Activated CD4-positive, CD25-positive, alpha-beta regulatory T cell treated with anti-CD3 and anti-CD28 coated beads, Interleukin-2, amount 50 U/mL, for 16 hours (primary cell): ENCODE measurements around the gene KATNAL2.

Experiments
- DNase-seq: peaks from one replicate; pipeline ENCODE4 v3.0.0-alpha.2; 2020; ENCODE audit warnings: low read depth, low spot score

KATNAL2 gene, protein sequence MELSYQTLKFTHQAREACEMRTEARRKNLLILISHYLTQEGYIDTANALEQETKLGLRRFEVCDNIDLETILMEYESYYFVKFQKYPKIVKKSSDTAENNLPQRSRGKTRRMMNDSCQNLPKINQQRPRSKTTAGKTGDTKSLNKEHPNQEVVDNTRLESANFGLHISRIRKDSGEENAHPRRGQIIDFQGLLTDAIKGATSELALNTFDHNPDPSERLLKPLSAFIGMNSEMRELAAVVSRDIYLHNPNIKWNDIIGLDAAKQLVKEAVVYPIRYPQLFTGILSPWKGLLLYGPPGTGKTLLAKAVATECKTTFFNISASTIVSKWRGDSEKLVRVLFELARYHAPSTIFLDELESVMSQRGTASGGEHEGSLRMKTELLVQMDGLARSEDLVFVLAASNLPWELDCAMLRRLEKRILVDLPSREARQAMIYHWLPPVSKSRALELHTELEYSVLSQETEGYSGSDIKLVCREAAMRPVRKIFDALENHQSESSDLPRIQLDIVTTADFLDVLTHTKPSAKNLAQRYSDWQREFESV

DNA sequence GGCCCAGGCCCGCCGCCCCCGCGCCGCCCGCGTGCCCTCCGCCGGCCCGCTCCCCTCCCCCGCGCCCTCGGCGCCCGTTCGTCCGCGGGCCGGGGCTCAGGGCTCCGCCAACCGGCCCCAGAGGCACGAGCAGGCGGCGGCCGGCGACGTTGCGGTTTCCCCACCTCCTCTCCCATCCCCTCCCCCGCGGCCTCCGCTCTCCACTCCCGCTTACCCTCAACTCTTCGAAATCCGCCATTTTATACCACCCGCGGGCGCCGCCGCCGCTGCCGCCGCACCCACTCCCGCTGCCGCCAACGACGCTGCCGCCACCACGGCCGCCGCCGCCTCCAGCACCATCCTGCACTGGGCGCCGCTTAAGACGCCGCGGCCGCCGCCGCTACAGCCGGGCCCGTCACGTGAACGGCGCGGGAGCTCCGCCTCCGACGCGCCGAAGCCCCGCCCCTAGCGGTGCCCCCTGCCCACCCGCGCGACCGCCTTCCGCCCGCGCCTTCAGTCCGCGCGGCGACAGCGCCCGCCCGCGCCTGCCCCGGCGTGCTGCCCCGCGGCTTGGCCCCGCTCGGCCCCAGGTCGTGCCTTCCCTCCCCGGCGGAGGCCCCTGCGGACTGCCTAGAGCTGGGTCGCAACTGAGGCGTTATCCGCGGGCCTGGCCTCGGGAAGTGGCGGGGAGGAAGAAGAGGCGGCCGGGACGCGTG, at the start of gene KATNAL2, which contains the start of gene PIAS2:
Gene KATNAL2 (plus strand): TSS at position 495 of the 695 bp plus-strand sequence. CDS start 29,271 bp downstream, outside the sequence.
Gene PIAS2 (minus strand): TSS at position 400 of the 695 bp plus-strand sequence. CDS start 162 bp downstream, at position 238.
- peak; percentile 42 for DNase-seq

DNA sequence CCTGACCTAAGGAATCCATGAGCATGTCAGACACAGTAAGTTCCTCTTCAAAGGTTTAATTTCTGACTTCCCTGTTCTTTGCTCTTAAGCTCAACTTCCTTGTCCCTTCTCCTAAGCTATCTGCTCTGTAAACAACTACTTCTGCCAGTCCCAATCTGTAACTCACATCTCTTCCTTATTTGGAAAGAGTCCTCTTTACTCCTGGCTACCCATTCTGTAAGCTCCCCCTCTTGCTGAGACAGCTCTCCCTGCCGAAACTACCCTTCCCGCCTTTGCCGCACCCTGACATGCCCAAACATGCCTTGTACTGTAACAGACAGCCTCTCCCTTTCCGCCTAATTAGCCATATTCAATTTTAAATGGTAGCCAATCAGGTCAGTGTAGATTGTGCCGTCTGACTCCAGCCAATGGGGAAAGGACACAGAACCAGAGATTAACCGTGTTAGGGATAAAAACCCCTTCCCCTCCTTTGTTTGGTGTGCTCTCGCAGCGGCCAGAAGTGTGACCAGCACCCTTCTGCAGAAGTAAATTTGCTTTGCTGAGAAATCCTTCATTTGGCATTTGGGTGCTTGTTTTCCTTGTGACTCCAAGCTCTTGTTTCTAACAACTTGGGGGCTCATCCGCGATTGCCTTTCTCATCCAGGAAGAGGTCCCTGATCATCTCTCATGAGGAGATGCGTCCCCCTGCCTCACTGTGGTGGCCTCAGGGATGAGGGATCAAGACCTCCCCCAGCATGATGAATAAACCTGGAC, 49.1 kb upstream of the KATNAL2 start:
- no peak for DNase-seq

DNA sequence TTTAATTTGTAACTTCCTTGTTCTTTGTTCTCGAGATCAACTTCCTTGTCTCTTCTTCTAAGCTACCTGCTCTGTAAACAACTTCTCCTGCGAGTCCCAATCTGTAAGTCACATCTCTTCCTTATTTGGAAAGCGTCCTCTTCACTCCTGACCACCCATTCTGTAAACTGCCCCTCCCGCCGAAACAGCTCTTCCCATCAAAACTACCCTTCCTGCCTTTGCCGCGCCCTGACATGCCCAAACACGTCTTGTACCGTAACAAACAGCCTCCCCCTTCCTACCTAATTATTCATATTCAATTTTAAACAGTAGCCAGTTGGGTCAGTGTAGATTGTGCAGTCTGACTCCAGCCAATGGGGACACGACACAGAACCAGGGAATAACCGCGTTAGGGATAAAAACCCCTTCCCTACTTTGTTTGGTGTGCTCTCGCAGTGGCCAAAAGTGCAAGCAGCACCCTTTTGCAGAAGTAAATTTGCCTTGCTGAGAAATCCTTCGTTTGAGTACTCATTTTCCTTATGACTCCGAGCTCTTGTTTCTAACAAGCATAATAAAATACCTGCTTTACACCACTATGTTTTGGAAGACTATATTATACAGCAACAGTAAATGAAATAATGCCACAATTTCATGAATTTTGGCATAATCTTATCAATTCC, 39.9 kb upstream of the KATNAL2 start:
- DNase-seq, result no peak

DNA sequence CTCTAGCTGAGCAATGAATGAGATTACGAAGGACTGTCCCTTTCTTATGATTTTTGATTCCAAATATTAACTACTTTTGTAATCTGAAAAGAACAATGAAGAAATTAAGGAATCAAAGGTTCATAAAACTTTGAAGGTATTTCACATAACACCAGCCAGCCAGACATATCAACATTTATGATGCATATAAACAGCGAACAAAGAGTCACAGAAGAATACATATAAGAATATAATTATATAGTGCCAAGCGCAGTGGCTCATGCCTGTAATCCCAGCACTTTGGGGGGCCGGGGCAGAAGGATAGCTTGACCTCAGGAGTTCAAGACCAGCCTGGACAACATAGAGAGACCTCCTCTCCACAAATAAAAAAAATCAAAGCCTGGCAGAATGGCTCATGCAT, 34.2 kb upstream of the KATNAL2 start:
- DNase-seq, result no peak

DNA sequence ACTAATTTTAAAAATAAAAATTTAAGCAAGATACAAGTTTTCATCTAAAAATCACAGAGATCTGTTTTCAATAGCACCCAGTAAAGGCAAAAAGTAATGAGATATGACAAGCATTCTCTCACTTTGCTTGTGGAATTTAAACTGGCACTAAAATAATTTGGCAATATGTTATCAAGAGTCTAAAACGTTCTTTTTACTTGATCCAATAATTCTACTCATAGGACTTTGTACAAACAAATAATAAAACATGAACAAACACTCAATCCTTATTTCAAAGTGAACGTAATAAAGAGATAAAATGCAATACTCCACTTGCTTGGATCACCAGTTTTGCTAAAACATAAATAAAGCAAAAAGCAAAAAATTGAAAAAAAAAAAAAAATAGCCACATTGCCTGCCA, 30.5 kb upstream of the KATNAL2 start:
- no peak for DNase-seq

DNA sequence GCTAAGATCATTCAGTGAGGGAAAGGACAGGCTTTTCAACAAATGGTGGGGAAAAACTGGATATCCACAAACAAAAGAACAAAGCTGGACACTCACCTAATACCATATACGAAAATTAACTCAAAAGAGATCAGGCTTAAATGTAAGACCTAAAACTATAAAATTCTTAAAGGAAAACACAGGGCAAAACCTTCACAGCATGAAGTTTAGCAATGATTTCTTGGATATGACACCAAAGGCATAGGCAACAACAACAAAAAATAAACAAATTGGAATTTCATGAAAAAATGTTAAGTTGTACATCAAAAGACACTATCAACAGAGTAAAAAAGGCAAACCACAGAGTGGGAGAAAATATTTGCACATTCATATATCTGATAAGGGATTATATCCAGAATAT, 28.4 kb upstream of the KATNAL2 start:
- no peak for DNase-seq

DNA sequence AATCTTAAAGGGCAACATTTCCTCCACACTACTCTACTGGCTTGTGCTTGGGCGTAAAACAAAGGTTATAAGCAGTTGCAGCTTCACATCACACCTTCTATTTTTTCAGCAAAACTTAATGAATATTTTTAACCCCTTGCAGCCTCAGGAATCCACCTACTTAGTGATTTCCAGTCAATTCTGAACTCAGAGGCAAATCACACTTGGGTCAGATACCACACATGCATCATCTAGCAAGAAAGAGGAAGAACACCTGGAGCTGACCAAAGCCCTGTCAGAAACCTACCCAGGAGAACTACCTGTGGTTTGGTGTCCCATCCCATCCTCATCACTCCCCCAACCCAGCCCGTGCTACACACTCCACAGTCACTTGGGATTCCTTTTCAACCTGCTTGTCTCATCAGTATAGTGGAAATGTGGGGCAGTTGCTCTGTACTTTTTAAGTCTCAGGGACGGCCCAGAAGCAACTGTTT, 25.6 kb upstream of the KATNAL2 start:
- DNase-seq, result no peak

DNA sequence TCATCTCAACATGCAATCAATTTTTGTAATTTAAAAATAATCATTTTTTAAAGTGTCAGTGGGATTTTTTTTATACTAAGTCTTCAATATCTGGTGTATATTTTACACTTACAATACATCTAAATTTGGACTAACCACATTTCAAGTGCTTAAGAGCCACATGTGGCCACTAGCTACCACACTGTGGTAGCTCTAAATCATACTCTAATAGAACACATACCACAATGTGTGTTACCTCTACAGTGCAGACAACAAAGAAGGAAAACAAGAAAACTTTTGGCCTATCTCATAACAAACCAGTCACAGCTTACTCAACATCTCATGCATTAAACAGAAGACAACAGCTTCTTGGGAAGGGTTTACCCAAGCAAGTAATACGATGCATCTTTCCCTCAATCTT, 24.6 kb upstream of the KATNAL2 start:
- DNase-seq, result no peak

DNA sequence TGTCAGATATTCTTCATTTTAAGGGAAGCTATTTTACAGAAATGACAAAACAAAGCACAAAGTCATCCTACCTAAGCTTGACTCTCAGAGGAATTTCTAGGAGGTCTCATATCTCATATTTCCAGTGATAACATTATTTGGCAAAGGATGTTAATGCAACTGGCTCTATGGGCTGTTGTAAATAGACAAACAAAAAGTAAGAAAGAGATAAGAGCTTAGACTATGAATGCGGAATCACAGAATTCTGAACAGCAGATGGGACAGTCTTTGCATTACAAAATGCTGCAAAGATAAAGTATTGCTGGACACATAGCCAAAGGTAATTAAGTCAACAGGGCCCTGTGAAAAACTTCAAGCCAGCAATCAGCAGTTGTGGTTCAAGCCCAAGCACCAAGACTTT, 24.0 kb upstream of the KATNAL2 start:
- no peak for DNase-seq

DNA sequence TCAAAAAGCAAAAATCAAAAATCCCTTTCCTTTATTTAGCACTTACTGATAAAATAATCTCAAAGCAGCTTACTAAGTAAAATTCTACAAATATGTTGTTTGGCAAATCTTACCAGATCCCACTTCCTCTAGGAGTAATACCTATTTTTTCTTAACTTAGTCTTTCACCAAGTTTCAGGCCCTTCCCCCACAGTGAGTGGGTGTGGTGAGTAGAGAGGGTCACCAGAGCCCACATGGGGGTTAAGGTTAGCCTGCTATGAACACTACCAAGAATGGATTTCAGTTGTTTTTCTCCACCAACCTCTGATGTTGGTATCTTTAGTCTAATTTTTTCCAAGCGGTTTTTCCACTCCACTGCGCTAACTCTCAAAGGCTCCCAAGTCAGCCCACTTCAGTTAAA, 23.3 kb upstream of the KATNAL2 start:
- DNase-seq, result no peak

DNA sequence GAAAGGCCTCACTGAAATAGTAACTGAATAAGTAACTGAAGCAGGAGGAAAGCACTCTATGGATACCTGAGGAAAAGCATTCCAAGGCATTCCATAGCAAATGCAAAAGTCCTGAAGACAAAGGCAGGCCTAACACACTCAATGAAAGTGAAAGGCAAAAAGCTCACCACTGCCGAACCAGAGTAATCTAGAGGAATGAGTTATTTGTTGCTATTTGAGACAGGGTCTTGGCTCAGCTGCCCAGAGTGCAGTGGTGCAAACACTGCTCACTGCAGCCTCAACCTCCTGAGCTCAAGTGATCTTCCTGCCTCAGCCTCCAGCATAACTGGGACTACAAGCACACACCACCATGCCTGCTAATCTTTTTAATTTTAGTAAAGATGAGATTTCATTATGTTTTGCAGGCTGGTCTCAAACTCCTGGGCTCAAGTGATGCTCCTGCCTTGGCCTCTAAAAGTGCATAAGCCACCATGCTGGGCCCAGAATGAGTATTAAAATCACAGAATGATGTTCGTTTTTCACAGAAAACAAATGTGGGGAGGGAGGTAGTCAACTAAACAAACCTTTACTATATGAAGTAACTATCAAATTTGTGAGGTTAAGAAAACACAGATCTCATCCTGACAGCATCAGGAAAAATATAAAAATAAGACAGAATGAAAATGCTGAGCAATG, 18.0 kb upstream of the KATNAL2 start:
- no peak for DNase-seq

DNA sequence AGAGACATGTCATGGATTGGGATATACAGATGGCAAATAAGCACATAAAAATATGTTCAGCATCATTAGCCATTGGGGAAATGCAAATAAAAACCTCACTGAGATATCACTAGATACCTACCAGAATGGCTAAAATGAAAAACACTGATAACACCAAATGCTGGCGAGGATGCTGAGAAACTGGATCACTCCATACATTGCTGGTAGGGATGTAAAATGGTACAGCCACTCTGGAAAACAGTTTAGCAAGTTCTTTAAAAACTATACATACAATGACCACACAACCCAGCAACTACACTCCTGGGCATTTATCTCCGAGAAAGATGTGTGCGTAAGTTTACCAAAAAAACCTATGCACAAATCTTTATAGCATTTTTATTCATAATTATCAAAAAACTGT, 14.0 kb upstream of the KATNAL2 start:
- DNase-seq, result no peak

DNA sequence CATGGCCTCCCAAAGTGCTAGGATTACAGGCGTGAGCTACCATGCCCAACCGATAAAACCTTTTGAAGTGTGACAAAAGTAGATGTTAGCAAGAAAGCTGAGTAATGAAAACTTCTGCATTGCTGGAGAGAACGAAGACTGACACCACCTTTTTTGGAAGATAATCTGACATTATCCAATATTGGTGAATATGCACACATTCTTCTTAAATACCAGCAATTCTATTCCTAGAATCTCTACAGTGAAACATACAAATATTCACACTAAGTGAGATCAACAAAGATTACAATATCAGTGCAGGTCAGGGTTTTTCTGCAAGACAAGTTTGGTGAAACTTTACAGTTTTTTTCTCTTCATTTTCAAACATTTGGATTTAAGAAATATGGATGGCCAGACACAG, 7.9 kb upstream of the KATNAL2 start:
- no peak for DNase-seq

DNA sequence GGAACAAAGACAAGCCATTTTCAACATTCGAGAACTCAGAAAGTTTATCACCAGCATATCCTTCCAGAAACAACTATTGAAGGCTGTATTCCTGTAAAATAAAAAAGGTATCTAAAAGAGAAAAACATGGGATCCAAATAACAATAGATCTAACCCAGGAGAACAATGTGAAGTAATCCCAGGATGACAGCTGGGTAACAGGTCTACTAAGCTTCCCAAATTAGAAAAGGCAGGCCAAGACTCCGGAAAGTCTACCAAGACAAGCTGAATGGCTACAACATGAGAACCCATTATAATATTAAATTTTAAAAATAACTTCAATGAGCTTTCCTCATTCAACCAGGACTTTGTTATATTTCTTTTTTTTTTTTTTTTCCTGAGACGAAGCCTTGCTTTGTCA, 6.5 kb upstream of the KATNAL2 start:
- no peak for DNase-seq

DNA sequence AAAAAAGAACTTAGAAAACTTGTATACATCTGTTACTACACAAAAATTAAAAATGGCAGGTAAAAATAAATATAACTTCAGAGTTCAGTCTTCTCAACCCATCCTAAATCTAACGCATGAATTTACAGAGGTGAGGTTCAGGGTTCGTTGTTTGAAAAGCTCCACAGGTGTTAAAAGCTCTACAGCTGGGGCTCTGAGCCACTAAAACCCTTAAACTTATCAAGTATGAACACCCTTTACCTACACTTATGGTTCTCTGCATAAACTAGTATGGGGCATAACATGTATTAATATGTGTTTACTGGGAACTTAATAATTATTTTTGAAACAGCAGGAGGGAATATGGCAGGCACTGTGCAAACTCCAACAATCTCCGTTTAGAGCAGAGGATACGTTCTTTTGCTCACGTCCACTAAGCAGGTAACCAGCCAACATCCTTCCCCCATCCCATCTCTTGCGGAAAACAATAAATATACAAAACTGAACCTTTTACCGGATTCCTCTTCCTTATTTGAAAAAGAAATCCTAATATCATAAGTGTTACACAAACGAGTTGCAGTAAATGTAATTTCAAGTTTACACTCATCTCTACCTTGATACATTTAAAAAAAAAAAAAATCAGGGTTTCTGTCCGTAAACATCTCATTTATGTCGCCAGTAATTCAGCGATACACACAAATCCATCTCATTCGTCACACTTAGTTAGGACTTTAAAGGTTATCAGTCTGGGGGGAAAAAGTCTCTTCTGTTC, 1.4 kb upstream of the KATNAL2 start:
- no peak for DNase-seq

DNA sequence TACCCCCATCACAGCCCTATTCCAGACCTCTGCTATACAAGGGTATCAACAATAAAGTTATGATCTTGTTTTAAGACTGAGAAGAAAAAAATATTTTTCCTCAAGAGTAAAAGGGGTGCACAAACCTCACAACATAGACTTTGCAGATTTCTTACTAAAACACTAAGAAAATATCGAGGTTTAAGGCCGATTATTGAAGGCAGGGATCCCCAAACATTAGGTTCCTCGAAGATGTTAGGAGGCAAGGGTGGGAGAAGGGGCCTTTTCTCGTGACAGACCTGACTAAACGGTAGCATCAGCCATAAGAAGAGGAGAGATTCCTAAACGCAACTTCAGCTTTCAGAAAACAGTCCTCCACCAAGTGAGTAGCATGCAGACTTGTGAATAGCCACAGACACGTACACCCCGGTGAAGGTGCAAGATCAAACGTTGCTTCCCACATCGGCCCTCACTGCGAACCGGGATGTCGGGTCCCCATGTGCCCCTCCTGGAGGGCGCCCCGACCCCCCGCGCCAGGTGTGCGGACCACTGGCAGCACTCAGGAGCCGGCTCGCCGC, 773 bp upstream of the KATNAL2 start:
- peak; percentile 7 for DNase-seq

DNA sequence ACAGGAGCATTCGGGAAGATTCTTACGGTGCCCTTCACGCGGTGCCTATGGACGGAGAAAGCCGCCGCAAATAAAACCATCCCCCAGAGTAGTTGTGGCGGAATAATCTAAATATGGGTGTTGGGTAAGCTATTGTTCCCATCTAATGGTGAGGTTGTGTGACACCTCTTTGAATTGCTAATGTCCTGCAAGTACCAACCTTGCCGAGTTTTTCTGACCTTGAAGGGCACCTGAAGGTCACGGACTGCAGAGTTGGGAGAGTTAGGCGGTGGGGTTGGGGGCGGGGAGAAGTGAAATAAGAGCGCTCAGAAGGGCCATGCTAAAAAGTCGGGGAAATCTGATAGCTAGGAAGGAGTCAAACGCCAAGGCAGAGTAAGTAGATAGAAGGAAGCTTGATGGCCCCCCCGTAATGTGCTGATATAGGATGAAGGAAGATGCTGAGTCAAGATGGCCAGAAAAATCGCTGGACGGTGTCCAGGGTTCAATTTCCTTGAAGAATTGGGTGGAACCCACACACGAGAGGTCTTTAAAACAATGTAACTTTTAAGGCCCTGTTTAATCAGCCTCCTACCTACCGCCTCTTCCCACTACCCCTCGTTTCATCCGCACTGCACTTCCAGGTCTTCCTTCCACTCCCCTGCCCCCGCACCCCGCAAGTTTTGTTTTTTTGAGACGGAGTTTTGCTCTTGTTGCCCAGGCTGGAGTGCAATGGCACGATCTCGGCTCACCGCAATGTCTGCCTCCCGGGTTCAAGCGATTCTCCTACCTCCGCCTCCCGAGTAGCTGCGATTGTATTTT, 600 bp downstream of the KATNAL2 start:
- no peak for DNase-seq

DNA sequence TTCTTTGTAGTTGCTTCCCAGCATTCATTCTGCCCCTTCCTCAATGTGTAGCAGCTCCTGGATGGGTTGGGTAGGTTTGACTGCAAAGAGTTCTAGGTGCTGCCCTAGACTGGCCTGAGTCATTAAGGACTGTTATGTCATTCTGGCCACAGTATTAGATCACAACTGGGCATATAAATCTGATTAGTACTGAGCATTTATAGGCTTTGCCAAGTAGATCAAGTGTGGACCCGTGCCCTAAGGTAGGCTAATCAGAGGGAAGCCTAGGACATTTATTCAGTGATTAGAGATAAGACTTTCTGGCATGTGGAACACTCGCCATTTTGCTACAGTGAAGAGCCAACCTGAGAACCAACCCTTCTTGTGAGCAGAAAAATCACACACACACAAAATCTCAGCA, 2.7 kb downstream of the KATNAL2 start:
- no peak for DNase-seq

DNA sequence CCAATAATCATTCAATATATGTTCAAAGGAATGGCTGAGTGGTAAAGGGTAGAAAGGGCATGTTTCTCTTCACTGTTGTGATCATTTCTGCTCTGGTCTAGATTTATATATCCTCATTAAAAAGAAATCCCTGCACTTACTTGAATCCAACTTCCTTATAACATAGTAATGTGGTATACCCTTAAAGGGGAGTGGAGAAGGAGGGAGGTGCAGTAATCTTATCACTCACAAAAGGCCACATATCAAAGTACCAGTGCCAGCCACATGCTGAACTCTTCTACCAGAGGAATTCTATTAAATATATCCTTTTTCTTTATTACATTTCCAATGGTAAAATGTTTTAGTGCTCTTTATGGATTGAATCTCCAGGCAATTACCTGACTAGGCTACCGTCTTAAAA, 3.3 kb downstream of the KATNAL2 start:
- DNase-seq, result no peak
